Omental fat pad (tissue), 4 donors: ENCODE results near the gene CD58. TPM values are rescaled to one million over a fixed set of nuclear protein-coding genes. Genes with fewer than 3 reads are reported as not detected.

Source experiments
- ATAC-seq: fragments of 150-250 bp; one replicate; pipeline ENCODE4 v1.9.1; 2016; ENCODE audit warnings: mild to moderate bottlenecking, moderate library complexity; ENCODE audit not compliant: low FRiP score
- DNase-seq: peaks from one replicate; pipeline ENCODE4 v3.0.0-alpha.2; 2019; ENCODE audit warnings: low spot score
- total RNA-seq, 4 donors: library from RNA; depleted of rRNA; stranded (reverse); fragments of >200 nt; gene quantifications; one replicate each; pipeline ENCODE4 v1.1.0, GENCODE V29; 2016
- TF ChIP-seq, protein P1 (sequence below), 3 donors: fragments of 450-650 bp; IDR thresholded peaks; one replicate each; pipeline ENCODE4 v1.5.1; 2016 to 2017; ENCODE audit warnings: antibody characterized with exemption in 3 of 3, mild to moderate bottlenecking in 3 of 3, moderate library complexity in 2 of 3

Gene CD58
- total RNA-seq, 4 donors from 2014 or later, result 23.8 to 53.4 (median 27.1) TPM

DNA sequence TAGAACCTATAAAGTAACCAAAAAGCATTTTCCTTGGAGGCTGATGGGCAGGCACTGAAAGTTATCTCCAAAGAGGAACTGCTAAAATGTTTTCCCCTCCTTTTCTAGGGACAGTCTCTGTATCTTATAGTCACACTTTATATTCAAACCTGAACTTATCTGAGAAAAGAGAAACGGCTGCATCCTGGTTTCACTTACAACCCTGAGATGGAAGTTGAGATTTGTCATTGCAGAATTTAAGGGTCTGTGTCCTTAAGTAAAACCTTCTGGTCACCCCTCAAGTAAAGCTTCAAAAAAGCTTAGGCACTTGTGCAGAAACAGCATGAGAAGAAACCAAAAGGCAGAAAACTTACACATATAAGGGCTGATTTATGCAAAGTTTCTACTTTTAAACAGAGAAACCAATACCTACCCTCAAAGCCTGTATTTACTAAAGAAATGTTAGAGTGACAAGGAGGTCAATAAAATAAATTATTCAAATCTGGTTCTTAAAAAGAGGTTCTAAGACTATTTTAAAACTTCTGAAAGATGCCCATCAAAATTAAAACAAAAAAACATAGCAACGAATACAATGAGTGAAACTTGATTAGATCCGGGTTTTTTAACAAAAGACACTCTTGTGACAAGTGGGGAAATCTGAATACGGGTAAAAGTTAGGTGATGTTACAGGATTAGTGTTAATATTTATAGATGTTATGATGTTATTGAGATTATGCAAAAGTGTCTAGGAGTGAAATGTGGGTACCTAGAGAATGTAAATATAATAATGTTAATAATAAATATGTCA is 9.9 kb downstream of the CD58 start:
- TF ChIP-seq, protein P1, sequence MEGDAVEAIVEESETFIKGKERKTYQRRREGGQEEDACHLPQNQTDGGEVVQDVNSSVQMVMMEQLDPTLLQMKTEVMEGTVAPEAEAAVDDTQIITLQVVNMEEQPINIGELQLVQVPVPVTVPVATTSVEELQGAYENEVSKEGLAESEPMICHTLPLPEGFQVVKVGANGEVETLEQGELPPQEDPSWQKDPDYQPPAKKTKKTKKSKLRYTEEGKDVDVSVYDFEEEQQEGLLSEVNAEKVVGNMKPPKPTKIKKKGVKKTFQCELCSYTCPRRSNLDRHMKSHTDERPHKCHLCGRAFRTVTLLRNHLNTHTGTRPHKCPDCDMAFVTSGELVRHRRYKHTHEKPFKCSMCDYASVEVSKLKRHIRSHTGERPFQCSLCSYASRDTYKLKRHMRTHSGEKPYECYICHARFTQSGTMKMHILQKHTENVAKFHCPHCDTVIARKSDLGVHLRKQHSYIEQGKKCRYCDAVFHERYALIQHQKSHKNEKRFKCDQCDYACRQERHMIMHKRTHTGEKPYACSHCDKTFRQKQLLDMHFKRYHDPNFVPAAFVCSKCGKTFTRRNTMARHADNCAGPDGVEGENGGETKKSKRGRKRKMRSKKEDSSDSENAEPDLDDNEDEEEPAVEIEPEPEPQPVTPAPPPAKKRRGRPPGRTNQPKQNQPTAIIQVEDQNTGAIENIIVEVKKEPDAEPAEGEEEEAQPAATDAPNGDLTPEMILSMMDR (IDR thresholded peaks at IDR 0.05), result no peak
- ATAC-seq, result no peak
- DNase-seq, result no peak

GRCh38 chr1:116559304-116559761 is 11.5 kb downstream of the CD58 start:
- TF ChIP-seq, protein P1 (IDR thresholded peaks at IDR 0.05), result no peak
- ATAC-seq, result no peak
- no peak for DNase-seq

DNA sequence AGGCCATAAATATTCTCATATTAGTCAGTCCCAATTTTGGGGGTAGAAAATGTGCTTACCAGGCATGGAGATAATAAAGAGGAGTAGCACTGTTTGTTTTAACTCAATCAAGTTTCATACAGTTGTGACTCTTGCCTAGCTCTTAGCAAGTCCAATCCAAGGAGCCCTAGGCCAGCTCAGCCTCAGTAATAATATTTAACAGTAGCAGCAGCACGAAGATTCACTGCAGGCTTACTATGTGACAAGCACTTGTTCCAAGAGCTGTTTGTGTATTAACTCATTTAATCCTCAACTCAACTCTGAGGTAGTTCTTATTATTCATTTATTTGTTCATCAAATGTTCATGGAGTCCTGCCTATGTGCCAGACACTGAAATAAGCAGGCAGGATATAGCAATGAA is 12.3 kb downstream of the CD58 start:
- ATAC-seq (no peak), DNase-seq (no peak)
- TF ChIP-seq, protein P1 (IDR thresholded peaks at IDR 0.05), result no peak

DNA sequence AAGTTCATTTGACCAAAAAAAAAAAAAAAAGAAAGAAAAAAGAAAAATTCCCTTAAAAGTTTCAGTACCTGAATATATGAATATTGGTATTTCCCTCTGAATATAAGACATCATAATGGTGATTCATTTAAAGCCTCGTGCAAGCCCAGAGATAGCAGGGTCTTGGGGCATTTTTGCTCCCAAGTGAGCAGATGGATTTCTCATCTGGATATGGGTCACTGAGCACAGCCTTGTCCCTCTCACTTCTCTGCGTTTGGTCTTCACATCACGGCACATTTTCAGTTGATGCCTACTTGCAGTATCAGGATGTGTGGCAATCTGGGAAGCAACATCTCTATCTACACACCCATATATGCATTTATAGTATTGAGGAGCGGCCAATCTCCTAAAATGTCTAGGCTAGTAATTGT is 12.7 kb downstream of the CD58 start:
- DNase-seq (no peak), ATAC-seq (no peak)
- TF ChIP-seq, protein P1 (IDR thresholded peaks at IDR 0.05), result no peak

- no peak for DNase-seq
- ATAC-seq, result no peak
- TF ChIP-seq, protein P1 (IDR thresholded peaks at IDR 0.05), result no peak
These were observed 13.4 kb downstream of the CD58 start for GRCh38 chr1:116557323-116557878.

DNA sequence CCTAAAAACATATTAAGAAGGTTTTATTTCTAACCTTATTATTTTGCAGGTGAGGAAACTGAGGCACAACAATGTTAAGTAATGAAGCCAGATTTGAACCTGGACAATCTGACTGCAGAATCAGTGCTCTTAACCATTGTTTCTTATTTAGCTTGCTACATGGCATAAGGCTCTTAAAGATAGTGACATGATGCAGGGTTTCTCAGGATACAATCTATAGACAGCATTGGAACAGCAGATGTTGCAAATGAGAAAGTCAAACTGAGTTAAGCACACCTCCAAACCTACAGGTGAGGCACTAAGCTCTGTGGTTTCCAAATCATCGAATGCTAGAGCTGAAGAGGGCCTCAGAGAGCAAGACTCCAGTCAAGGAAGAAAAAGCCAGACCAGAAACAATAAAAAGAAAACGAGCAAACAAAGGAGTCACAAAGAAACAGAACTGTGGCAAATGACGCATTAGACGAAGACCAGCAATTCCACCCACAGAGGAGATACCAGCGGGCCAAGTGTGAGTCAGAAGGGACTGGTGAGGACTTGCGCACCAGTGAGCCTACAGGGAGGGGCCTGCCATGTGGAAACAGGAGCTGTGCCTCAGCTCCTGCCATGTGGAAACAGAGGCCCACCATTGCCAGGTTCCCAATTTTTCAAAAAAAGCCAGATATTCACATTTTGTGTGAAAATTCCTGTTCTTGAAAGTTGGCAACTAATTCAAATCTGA is 14.4 kb downstream of the CD58 start:
- DNase-seq (no peak), ATAC-seq (peak; percentile 65)
- TF ChIP-seq, protein P1 (IDR thresholded peaks at IDR 0.05), result no peak
